HT1080 (cell line): ENCODE data around the gene LRR1. TPM values are rescaled to one million over a fixed set of nuclear protein-coding genes. Genes with fewer than 3 reads are reported as not detected.

Experiments
- DNase-seq: peaks from one replicate; pipeline ENCODE4 v3.0.0-alpha.2; 2015; ENCODE audit warnings: low read depth
- polyA plus RNA-seq, 2 experiments: library from polyadenylated mRNA; depleted of rRNA; stranded (reverse); fragments of >200 nt; gene quantifications; 2 replicates each; pipeline ENCODE4 v1.2.3, GENCODE V29; 2015
- total RNA-seq: library from RNA; depleted of rRNA; stranded (reverse); fragments of >200 nt; shearing (Covaris generic); gene quantifications from 2 replicates; pipeline ENCODE4 v1.2.3, GENCODE V29; 2014; rRNA removed

The LRR1 gene, protein sequence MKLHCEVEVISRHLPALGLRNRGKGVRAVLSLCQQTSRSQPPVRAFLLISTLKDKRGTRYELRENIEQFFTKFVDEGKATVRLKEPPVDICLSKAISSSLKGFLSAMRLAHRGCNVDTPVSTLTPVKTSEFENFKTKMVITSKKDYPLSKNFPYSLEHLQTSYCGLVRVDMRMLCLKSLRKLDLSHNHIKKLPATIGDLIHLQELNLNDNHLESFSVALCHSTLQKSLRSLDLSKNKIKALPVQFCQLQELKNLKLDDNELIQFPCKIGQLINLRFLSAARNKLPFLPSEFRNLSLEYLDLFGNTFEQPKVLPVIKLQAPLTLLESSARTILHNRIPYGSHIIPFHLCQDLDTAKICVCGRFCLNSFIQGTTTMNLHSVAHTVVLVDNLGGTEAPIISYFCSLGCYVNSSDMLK
- 58.8 and 67.1 TPM in 2 replicates for total RNA-seq
- 28.1 and 32.5 TPM in 2 replicates for polyA plus RNA-seq (2015; cell fraction: cytosol; rRNA removed)
- 14.5 and 18.9 TPM in 2 replicates for polyA plus RNA-seq (2015; cell fraction: nucleus; rRNA removed)

DNA sequence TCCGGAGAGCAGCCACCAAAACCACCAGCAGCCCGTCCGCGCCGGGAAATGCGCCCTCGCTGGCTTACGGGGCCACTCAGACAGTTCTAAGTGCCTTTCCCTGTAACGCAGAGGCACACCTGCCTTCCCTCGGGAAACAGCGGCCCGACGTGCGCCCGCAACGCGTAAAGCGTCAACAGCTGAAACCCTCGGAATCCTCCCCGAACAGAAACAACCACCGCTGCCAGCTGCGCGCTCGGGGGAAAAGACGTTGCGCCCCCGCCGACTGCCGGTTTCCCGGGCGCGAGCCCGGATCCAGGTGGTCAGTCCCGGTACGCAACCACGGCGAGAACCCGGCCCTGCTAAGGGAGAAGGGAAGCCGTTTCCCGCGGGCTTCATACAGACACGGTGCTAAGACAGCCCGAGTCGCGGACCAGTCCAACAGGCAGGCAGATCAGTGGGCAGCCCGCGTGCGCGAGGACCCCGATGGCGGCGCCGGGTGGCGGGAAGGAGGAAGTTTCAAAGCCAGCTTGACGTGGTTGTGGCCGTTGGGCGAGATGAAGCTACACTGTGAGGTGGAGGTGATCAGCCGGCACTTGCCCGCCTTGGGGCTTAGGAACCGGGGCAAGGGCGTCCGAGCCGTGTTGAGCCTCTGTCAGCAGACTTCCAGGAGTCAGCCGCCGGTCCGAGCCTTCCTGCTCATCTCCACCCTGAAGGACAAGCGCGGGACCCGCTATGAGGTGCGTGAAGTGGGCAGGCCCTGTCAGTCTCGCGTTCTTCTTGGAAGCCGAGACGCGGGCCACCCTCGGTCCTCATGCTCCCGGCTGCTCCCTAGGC is at the start of gene LRR1:
Gene LRR1, plus strand, starts transcription at position 456 of the 816 bp plus-strand sequence. Its CDS starts 81 bp downstream, at position 537.
- DNase-seq, result peak; percentile 80

DNA sequence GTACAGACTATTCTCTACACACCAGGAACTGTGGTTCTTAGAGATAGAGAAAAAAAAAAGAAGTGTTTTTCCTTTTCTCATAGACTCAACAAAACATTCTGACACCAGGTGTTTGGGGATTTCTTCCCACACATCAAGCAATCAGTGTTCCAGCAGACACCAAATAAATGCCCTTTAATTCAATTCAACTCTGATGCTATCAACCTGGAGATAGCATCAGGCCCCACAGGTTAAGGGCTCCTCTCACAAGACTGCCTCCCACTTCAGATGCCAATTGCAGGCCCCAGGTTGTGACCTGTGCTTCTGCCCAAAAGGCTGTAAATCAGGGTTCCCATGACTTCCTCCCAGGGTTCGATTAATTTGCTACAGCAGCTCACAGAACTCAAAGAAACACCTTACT is 49.3 kb upstream of the LRR1 start:
- DNase-seq, result no peak

DNA sequence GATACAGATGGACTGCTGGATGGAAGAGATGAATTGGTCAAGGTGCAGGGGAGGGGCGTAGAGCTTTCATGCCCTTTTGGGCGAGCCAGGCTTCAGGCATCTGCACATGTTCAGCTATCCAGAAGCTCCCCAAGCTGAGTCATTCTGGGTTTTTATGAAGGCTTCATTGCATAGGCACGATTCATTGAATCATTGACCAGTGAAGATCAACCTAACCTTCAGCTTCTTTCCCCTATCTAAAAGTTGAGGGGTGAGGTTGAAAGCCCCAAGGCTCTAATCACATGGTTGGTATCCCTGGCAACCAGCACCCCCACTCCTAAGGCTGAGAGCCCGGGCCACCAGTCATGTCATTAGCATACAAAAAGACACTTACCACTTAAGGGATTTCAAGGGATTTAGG is 48.9 kb upstream of the LRR1 start:
- peak; percentile 71 for DNase-seq

DNA sequence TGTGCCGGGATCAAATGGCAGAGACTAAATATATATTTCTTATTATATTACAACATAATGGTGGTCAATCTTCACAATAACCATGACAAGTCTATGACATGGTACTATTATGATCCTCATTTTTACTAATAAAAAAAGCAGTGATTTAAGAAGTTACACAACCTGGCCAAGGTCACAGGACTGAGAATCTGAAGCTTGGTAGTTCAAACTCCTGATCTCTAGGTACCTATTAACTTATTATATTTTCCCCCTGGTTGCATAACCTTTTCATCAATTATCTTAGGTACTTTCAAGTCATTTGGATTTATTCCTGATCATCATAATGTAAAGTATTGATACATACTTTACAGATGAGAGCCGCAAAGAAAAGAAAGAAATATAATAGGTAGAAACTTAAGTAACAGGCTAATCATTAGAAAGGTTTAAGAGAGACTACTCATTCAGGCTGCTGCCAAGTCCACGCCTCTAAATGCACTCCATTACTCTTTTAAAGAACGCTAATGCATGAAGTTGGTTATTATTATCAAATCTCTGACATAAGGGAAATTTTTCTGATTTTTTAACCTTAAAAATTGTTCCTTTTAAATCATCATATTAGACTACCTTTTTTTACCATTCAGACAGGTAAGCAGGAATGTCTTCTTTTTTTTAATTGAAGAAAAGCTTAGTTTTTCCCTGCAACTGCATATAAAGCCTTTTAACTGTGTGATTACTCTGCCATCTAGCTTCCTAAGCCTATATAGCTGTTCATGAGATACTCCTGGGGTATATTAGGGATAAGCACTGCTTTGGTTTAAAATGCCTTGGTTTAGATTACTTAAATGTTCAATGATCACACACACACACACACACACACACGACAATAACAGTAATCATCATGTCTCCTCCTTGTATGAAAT is 48.2 kb upstream of the LRR1 start:
- DNase-seq, result peak; percentile 26

DNA sequence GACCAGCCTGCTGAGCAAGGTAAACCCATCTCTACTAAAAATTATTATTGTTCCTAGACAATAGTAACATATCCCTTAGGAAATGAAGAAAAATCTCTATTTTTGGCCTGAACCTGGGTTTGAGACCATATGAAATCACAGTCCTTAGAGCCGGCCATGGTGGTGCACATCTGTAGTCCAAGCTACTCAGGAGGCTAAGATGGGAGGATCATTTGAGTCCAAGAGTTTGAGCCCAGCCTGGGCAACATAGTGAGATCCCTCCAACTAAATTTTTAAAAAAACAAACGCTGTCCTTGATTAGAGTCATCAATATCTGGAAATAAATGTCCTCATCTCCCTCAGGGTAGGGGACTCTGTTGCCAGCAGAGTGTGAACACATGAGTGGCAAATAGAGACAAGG is 47.2 kb upstream of the LRR1 start:
- DNase-seq, result no peak

DNA sequence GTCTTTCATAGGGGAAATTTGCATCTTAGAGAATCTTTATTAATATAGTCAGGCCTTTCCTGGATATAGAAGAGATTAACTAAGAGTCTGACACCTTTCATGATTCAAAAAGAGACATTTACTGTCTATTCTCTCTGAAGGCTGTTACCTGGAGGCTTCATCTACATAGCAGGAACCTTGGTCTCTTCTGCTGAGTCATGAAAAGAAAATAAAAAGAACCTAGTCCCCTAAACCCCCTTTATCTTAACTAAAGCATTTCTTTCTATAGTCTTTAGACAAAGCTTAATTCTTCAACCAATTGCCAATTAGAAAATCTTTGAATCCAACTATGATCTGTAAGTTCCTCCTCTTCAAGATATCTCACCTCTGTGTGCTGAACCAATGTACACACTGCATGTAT is 45.6 kb upstream of the LRR1 start:
- no peak for DNase-seq

DNA sequence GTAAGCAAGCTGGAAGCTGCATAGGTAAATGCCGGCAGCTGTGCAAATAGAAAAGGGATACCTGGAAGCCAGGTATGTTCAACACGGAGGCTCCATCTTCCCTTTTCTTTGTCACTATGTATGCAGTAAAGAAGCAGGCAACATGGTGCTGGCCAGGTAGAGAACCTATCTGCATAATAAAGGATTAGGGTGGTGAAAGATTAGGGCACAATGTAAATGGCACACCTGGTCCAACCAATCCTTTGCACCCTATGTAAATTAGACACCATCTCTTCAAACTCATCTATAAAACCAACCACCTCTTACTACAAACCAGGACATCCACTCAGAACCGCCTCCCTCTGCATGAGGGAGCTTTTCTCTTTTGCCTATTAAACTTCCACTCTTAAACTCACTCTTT is 44.8 kb upstream of the LRR1 start:
- DNase-seq, result no peak

DNA sequence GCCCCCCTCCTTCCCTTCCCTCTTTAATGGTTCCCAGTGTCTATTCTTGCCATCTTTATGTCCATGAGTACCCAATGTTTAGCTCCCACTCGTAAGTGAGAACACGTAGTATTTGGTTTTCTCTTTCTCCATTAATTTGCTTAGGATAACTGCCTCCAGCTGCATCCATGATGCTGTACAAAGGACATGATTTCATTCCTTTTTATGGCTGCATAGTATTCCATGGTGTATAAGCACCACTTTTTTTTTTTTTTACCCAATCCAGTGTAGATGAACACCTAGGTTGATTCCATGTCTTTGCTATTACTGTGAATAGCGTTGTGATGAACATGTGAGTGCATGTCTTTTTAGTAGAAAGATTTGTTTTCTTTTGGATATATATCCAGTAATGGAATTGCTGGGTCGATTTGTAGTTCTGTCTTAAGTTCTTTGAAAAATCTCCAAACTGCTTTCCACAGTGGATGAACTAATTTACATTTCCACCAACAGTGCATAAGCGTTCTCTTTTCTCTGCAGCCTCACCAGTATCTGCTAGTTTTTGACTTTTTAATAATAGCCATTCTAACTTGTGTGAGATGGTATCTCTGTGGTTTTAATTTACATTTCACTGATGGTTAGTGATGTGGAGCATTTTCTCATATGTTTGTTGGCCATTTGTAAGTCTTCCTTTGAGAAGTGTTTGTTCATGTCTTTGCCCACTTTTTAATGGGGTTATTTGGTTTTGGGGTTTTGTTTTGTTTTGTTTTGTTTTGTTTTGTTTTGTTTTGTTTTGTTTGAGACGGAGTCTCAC is 38.6 kb upstream of the LRR1 start:
- no peak for DNase-seq

DNA sequence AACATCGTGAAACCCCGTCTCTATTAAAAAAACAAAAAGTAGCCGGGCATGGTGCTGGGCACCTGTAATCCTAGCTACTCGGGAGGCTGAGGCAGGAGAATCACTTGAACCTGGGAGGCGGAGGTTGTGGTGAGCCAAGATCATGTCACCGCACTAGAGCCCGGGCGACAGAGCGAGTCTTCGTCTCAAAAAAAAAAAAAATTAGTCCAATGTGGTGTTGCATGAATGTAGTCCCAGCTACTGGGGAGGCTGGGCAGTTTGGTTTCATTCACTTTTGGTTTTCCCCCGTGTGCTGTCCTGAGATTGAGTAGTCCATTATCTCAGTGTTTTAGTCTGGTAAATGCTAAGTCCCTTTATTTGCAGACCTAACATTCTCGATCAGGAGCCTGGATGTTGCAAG is 32.0 kb upstream of the LRR1 start:
- no peak for DNase-seq

DNA sequence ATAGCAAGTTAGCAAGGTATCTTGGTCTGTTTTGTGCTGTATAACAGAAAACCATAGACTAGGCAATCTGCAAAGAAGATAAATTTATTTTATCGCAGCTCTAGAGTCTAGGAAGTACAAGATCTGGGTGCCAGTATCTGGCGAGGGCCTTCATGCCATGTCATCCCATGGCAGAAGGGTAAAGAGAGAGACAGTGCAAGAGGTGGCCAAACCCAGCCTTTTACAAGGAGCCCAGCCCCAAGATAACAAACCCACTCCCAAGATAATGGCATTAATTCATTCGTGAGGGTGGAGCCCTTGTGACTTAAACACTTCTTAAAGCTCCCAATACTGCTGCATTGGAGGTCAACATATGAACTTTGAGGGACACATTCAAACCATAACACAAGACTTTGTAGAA is 29.5 kb upstream of the LRR1 start:
- no peak for DNase-seq

DNA sequence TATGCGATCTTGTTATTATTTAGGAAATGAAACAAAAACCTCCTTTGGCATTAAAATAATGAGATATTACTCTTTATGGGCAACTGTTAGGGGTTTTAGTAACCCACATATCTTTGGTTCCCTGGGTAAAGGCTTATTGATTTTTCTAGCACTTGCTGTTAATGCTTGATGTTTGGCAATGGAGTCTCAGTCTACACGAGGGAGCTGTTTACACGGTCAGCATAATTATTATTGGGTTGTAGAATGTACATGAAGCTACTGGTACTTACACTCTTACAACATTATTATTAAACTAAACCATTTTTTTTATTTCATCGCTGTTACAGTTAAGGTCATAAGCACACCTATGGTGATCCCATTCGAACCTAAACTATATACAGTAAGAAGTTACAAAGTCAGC is 24.7 kb upstream of the LRR1 start:
- DNase-seq, result no peak

DNA sequence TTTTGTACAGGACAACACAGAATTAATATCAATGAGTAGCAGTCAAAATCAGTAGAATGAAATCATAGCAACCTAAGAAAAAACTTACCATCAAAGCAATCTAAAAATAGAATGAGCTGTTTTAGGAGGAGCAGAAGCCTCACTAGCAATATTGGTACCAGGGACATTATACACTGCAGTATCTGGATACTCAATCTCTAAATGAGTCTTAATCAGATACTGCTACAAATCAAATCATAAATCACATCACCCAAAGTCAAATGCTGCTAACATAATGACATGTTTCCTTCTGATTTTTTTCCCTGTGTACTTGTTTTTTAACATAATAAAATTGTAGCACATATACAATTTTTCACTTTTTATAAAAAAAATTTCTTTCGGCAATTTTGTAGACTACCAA is 20.6 kb upstream of the LRR1 start:
- DNase-seq, result no peak

DNA sequence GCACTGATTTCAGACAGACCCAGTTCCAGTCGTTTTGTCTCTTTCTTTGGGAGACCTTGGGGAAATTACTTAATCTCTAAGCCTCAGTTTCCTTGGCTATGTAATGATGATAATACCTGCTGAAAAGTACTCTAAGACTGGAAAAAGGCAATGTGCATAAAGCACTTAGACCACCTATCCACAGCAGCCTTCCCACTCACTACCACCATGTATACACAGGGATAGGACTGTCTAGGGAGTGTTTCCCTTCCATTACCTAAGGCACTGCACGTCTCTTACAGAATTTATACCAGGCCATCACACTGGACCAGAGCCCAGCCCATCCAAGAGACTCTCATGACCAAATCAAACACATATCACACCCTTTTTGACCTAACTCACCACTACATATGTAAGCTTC is 18.9 kb upstream of the LRR1 start:
- no peak for DNase-seq

DNA sequence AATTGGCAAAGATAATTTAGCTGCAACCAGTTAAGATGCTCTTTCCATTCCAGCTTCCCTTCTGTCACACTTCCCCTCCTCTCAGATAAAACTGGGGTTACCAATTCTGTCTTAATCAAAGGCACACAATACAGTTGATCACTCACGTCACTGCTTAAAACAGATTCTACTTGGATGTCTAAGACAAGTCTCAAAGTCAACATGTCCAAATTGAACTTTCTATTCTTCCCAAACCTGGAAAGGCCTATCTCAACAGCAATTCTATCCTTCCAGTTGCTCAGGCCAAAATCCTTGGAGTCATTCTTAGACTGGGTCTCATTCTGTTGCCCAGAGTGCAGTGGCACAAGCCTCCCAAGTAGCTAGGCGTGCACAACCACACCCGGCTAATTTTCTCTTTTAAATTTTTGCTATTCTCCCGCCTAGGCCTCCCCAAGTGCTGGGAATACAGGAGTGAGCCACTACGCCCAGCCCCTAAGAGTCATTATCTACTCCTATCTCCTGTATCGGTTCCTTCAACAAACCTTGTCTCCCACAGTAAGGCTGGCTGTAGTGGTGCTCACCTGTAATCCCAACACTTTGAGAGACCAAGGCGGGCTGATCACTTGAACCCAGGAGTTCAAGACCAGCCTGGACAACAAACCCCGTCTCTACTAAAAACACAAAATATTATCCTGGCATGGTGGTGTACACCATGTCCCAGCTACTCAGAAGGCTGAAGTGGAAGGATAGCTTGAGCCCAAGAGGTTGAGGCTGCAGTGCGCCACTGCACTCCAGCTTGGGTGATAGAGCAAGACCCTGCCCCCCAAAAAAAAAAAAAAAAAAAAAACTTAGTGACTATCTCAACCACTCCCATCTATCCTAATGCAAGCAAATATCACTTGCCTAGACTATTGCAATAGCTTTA is 17.3 kb upstream of the LRR1 start:
- peak; percentile 41 for DNase-seq

DNA sequence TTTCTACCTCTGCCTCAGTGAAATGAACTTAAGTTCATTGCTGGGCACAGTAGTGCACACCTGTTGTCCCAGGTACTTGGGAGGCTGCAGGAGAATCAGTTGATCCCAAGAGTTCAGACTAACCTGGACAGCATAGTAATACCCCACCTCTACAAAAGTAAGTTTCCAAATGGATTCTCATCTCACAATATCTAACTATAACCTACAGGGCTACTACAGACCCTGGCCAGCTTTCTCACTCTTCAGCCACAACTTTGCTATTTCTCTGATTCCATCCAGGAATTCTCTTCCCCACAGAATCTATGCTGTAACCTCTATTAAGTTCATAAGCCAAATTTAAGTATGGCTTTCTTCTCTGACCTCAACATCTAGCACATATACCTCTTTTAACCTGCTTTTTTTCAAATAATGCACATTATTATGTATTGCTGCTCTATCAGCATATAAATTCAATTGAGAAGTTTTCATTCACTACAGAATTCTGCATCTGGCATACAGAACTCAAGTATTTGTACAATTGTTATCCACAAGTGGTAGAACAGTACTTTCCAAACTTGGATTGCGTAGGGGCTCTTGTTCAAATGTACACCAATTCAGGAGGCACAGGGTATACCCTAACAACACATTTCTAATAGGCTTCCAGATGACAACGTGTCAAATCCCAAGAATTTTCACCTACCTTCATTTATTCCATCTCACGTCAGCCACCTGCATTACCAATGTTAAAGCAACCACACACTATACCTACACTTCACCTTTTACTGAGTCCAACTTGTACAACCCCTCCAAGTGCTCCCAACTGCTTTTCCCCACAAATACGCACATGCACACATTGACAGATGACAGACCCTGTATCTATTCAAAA is 16.4 kb upstream of the LRR1 start:
- peak; percentile 21 for DNase-seq

DNA sequence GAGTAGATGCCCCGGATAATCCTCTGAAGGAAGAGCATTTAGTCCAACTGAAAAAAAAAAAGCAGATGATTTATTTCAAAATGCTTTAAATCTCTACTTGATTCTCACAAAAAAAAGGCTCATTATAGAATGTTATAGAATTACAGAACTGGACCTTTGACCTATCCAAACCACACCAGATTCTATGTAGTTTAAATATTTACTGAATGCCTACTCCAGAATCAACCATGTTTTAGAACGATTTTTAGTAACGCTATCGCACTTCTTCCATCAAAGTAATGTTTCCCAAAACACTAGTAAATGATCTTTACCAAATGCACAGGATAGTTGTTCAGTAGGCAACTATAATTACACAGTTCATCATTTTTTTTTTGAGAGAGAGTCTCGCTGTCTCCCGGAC is 15.1 kb upstream of the LRR1 start:
- DNase-seq, result no peak

DNA sequence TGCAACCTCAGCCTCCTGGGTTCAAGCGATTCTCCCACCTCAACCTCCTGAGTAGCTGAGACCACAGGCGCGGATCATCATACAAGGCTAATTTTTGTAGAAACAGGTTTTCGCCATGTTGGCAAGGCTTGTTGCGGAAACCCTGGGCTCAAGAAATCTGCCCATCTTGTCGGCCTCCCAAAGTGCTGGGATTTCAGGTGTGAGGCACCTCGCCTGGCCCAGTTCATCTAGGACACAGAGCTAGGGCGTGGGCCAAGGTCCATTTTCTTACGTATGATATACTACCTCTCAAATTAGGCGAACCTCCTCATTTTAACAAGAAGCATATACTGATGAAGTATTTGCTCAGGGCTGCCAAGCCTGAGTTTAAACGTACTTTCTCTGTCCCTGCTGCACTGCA is 14.7 kb upstream of the LRR1 start:
- DNase-seq, result peak; percentile 9

DNA sequence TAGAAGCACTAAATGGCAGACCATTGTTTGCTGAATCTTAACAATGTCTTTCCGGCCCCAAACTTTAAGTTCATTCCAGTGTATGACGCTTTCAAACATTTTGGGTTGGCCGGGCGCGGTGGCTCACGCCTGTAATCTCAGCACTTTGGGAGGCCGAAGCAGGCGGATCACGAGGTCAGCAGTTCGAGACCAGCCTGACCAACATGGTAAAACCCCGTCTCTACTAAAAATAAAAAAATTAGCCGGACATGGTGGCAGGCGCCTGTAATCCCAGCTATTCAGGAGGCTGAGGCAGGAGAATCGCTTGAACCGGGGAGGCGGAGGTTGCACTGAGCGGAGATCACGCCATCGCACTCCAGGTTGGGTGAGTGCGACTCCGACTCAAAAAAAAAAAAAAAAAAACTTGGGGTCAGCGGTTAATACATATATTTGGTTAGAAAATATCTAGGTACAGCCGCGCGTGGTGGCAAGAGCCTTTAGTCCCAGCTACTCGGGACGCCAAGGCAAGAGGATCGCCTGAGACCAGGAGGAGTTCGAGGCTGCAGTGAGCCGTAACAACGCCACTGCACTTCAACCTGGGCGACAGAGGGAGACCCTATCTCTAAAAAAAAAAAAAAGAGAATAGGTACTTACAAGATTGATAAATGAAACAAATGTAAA is 13.6 kb upstream of the LRR1 start:
- peak; percentile 26 for DNase-seq
